H4 (cell line): ENCODE results near the gene ABCD1. TPM values are rescaled to one million over a fixed set of nuclear protein-coding genes. Genes with fewer than 3 reads are reported as not detected.
"Not testable (repeated sequence)": the region's sequence is repeated elsewhere in the genome, so short reads cannot be mapped to it uniquely, and the experiment has no call there.

Experiments used
- DNase-seq: peaks from one replicate; pipeline ENCODE4 v3.0.0-alpha.2; 2015; ENCODE audit warnings: low spot score
- total RNA-seq: library from RNA; depleted of rRNA; stranded (reverse); fragments of >200 nt; shearing (Covaris generic); gene quantifications from 2 replicates; pipeline ENCODE4 v1.2.3, GENCODE V29; 2014

ABCD1 gene
- total RNA-seq, 1 experiment from 2014 or later = 8.6 TPM

DNA sequence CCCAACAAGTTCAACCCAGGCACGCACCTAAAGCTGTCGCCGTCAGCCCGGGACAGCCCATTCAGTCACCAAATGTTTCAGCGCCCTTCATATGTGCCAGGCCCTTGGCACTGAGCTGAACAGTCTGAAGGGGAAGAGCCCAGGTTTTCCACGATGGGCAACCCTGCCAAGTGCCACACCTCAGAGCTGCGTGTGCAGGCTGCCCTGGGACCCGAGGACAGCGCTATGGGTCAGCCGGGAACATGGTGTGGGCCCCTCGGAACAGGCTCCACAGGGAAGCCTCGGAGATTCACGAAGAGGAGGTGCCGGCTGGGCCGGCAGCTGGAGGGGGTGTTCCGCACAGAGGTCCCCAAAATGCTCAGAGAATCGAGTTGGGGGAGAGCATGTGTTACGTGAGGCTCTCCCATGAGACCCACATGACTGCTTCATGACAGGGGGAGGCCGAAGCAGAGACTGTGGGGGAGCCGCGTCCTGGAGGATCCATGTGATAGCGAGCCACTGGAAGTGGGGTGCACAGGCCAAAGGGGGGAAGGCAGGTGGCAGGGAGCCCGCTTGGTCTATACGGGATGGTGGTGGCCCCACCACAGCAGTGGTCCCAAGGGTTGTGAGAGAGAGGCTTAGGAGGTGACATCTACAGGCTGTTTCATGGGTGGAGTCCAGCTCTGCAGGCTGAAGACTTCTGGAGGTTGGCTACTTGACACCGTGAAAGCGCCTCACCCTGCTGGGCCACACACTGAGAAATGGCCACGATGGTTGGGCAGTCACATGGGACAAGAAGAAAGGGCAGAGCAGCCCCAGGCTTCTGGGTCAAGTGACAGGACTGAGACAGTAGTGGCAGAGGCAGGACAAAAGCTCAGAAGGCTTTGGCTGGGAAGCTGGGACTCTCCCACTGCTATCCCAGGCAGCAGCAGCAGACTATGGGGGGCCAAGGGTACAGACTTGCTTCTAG is 14.7 kb upstream of the ABCD1 start:
- no peak for DNase-seq

DNA sequence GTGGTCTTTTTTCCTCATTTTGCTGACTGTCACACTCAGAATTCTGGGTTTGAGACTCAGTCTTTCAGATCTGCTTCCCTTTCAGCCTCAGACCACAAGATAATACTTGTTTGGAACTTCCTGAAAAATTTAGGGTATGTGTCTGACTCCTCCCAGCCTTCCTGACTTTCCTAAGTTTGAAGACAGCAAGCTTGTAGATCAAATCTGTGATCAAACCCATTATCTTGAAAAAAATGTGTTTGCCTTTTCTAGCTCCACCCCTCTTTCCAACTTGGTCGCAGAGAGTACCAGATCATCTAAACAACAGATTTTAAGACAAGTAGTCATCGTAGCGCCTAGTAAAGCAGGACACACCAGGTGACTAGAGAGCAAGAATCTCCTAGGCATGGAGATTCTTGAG is 10.4 kb upstream of the ABCD1 start:
- DNase-seq = no peak

DNA sequence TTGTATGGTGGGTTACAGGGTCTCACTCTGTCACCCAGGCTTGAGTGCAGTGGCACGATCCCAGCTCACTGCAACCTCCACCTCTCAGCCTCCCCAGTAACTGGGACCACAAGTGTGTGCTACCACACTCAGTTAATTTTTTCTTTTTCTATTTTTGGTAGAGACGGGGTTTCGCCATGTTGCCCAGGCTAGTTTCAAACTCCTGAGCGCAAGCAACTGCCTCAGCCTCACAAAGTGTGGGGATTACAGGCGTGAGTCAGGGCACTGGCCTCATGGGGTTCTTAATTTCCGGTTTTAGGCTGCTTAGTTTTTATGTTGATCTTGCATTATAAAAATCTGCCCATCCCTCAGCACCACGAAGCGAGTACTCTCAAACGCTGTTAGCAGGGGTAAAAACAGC is 7.2 kb upstream of the ABCD1 start:
- DNase-seq = no peak

DNA sequence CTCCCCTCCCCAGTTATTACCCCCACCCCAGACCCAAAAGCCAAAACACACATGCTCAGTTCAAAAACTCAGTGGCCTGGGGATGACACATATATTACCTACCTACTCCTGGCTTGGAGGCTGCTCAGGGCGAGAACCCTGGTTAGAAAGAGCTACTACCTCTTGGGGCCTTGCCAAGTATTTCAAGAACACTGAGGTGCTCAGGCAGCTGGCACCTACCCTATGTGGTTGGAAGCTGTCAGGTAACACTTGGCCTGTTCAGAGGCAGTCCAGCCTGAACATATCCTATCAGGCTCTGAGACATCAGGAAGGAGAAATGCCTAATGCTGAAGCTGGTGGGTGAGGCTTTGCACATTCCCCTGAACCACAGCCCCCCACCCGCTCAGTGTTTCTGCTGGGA is 5.4 kb upstream of the ABCD1 start:
- no peak for DNase-seq

DNA sequence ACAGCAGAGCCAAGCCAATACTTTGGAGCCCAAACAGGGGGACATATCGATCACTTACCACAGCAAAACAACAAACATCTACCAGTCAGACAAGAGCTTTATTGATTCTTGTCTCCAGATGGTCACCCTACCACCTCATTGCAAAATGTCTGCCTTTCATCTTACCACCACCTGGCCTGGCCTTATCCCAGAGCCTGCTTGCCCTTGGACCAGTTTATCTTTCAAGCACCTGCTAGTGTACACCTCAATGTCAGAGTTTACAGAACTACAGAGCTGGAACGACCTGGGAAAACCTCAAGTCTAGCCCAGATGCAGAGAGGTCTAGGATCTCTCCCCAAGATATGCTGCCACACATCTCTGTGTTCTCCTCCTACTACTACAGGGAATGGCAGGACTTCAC is 5.0 kb upstream of the ABCD1 start:
- DNase-seq = no peak

DNA sequence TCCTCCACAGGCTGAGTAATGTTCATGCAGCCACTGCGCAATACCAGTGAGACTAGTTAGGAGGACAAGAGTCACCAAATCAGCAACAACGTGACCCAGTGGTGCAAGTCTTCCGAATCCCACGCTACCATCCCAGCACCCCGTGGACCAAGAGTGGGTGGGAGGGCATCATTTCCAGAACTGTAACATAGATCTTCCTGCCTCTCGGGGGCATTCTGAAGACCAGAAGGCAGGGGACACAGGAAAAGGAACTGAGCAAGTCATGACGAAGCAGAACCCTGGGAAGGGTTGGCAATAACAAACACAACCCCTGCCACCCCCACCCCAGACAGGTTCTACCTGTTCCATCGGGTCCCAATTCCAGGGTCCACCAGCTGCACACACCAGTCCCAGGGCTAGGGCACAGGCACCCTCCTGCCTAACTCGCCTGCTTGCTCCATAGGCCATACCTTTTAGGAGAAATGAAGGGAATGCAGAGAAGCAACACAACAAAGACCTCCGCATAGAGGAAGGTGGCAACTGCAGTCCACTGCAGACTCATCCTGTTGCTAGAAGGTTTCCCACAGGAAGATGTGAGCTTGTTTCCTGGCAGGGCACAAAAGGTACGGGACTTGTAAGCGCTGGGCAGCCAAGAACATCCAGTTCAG is 1.8 kb upstream of the ABCD1 start:
- no peak for DNase-seq

DNA sequence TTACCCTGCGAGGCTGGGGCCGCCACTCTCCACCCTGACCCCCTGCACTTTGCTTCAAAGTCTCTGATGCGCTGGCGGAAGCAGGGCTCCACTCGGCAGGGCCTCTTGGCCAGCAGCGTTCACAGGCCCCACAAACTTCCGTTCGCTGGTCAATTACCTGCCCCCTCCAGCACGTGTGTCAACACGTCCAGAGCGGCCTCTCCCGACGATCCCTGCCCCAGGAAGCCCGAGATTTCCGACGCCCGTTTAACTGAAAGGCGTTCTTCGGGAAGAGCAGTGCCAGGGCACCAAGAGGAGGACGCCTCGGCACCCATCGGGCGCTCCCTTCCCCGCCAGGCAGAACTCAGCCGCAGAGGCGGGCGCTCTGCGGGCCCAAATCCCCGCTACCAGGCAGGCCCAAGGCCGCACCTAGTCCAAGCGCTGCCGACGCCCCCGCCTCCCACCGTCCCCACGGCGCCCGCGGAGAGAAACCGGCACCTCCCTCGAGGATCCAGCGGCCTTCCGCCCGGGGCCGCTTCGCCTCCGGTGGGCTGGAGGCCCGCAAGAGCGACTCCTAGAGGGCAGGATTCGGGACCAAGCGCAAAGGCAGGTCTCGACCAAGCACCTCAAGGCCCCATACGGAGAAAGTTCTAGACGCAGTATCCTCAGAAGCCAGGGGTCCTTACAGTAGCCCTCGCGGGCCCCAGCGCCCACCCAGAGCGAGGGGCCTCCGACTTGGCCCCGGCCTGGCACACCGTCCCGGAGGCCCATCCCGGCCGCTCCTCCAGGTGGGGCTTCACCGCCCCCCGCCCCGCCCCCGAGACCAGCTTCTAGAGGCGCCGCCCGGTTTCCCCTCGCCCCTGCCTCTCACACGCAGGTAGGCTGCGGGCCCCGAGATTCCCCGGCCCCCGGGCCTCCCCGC is 1.1 kb upstream of the ABCD1 start:
- DNase-seq = peak; percentile 37

DNA sequence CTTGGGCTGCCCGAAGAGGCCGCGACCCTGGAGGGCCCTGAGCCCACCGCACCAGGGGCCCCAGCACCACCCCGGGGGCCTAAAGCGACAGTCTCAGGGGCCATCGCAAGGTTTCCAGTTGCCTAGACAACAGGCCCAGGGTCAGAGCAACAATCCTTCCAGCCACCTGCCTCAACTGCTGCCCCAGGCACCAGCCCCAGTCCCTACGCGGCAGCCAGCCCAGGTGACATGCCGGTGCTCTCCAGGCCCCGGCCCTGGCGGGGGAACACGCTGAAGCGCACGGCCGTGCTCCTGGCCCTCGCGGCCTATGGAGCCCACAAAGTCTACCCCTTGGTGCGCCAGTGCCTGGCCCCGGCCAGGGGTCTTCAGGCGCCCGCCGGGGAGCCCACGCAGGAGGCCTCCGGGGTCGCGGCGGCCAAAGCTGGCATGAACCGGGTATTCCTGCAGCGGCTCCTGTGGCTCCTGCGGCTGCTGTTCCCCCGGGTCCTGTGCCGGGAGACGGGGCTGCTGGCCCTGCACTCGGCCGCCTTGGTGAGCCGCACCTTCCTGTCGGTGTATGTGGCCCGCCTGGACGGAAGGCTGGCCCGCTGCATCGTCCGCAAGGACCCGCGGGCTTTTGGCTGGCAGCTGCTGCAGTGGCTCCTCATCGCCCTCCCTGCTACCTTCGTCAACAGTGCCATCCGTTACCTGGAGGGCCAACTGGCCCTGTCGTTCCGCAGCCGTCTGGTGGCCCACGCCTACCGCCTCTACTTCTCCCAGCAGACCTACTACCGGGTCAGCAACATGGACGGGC is 579 bp downstream of the ABCD1 start:
- no peak for DNase-seq

DNA sequence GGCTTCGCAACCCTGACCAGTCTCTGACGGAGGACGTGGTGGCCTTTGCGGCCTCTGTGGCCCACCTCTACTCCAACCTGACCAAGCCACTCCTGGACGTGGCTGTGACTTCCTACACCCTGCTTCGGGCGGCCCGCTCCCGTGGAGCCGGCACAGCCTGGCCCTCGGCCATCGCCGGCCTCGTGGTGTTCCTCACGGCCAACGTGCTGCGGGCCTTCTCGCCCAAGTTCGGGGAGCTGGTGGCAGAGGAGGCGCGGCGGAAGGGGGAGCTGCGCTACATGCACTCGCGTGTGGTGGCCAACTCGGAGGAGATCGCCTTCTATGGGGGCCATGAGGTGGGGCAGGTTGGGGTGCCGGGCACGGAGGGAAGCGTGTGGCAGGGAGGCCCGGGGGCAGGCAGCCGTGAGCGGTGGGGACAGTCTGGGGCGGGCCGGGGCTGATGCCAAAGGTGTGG is 1.2 kb downstream of the ABCD1 start:
- DNase-seq = no peak

DNA sequence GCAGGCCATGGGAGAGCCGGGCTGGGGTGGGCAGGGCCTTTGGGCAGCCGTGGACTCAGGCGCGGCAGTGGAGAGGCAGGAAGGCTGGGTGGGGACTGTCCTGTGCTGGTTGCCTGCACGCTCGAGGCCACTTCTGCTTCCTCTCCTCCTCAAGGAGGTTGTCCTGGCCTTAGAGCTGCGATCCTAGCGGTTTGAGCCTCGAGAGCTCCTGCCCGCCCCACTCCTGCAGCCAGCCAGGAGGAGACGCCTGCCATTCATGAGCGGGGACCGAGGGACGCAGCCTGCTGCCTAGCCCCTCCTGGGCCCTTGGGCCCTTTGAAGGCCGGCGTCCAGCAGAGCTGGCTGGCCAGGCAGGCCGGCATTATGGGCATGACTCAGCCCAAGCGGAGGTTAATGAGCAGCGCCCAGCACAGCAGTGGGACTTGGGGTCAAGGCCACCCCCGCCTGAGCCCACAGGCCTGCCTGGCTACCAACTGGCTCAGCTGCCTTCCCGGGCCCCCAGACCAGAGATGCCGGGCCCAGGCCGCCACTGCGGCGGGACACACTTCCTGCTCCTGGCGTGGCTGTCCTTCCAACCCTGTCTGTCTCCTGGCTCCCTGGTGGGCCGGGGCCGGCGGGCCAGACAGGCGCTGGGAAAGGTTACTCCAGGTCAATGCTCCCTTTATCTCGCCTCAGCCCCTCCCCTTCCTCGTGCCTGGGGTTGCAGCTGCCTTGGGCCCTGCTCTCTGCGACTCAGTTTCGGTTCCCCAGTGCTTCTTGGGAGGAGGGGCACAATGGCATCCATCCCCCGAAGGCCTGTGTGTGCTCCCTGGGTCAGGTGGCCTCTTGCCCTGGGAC is 1.8 kb downstream of the ABCD1 start:
- DNase-seq = peak; percentile 68

DNA sequence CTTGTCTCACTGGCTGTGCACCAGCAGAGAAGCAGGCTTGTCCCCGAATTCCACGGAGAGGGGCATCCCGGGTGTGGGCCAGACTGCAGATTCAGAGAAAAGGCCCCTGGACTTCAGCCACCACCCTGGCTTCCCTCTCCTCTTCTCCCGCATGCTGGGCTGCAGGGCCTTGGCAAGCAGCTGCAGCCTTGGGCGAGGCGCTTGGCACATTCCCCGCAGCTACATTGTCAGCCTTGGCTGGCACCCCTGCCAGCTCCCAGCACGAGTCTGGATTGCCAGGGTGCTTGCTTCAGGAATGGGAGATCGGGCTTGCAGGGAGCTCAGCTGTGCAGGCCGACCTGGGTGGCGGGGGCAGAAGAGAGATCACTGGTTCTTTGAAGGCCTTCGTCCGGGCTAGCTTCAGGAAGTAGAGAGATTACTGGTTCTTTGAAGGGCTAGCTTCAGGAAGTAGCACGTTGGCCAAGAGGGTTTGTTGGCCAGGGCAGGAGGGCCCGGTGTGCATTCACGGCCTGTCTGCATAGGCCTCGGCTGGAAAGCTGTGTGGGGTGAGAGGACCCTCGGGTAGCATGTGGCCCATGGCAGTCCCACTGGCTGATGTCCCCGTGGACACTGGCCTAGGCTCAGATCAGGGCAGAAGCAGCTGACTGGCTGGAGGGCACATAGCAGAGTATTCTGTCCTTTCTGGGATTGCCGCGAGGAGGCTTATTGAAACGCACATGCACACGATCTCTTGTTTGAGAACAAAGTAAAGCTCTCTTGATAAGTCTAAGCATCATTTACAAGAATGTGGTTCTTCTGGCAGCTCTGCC is 2.7 kb downstream of the ABCD1 start:
- peak; percentile 16 for DNase-seq

DNA sequence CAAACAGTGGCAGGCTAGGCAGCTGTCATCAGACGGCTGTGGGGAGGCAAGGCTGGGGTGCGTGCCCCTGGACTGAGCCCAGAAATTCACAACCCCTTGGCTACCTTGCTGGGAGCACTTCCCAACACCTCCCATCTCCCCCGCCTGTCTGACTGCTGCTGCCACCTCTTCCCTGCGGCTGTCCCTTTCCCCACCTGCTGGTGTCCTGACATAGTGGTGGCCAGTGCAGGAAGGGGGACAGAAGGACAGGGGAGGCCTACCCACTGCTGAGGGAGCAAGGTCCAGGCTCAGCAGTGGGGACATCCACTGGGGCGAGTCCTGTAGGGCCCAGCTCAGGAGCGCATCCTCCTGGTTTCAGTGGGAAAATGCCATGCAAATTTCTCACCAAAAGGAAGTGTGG is 3.4 kb downstream of the ABCD1 start:
- DNase-seq = no peak

DNA sequence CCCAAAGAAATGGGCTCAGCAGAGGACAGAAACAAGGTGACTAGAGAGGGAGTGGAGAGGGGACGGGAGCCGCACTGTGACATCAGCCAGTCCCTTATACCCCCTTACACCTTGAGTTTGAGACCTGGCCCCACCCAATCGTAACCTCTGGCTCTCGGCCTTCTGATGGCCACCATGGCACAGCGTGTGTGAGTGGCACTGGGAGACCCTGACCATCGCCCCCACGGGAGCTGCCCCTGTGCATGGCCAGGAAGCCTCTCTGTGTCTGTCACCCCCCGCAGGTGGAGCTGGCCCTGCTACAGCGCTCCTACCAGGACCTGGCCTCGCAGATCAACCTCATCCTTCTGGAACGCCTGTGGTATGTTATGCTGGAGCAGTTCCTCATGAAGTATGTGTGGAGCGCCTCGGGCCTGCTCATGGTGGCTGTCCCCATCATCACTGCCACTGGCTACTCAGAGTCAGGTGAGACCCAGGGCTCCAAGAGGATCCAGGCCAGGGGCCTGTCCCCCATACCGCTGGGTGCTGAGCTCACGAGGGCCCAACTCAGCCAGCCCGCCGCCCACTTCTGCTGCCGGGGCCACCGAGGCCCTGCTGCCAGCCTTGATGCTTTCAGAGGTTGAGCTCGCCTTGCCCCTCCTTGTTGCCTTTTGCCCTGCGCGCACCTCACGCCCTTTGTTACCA is 4.4 kb downstream of the ABCD1 start:
- no peak for DNase-seq

DNA sequence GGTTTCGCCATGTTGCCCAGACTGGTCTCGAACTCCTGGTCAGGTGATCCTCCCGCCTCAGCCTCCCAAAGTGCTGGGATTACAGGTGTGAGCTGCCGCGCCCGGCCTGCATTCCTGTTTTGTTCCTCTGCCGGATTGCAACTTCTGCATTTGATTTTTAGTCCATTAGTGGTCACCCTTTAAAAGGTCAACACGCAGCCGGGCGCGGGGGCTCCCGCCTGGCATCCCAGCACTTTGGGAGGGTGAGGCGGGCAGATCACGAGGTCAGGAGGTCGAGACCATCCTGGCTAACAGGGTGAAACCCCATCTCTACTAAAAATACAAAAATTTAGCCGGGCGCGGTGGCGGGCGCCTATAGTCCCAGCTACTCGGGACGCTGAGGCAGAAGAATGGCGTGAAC is 5.5 kb downstream of the ABCD1 start:
- not testable (repeated sequence) for DNase-seq

DNA sequence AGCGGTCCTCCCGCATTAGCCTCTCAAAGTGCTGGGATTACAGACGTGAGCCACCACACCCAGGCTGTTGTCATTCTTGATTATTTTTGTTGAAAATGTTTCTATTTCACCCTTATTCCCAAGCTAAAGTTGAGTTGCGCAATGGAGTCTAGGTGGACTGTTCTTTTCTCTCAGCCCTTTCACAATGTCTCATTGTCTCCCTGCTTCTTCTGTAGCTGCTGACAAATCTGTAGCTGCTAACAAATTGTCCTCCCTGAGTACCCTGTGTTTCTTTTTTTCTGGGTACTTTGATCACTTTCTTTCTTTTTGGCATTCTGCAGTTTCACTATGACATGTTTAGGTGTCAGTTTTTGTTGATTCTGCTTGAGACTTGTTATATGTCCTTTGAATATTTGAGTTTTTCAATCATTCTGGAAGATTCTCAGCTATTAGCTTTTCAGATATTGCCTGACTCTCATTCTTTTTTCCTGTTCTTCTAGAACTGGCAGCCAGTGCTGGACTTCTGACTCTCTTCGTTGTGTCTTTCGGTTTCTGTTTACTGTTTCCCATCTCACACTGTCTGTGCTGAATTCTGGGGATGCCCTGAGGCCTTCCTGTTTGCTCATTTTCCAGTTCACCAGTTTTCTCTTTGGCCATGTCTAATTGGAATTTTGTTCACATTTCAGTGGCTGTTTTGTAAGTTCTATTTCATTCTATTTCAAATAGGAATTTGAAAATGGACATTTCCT is 6.6 kb downstream of the ABCD1 start:
- DNase-seq = no peak

DNA sequence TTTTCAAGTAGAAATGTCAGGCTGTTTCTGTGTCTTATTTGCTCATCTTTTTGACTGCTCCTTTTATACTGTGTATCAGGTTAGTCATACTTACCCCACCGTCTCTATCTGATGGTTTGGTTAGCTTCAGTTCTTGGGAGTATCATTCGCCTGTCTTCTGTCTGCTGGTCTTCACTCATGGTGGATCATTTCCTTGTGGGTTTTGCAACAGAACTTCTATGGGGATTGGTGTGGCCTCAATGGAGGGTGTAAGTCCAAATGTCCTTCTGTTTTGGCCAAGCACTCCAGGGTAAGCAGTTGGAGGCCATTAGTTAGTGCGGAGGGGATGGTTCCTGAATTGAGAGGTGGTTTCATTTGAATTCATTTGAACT is 7.2 kb downstream of the ABCD1 start:
- no peak for DNase-seq

DNA sequence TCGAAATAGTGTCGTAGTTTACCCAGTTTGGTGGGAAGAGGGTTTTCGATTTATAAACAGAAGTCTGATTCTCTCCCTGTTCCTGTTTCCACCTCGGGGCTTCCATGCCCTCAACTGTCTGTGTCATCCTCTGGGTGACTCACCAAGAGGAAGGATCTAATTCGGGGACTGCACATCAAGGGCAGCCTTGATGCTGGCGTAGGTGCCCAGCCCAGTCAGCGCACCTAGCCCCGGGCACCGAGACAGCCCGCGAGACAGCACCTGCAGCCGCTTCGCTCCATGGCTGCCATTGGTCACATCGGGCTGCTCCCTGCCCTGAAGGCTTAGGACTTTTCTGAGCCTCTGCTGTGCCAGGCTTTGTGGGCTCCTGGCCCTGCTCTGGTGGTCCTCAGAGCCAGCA is 7.7 kb downstream of the ABCD1 start:
- DNase-seq = no peak

DNA sequence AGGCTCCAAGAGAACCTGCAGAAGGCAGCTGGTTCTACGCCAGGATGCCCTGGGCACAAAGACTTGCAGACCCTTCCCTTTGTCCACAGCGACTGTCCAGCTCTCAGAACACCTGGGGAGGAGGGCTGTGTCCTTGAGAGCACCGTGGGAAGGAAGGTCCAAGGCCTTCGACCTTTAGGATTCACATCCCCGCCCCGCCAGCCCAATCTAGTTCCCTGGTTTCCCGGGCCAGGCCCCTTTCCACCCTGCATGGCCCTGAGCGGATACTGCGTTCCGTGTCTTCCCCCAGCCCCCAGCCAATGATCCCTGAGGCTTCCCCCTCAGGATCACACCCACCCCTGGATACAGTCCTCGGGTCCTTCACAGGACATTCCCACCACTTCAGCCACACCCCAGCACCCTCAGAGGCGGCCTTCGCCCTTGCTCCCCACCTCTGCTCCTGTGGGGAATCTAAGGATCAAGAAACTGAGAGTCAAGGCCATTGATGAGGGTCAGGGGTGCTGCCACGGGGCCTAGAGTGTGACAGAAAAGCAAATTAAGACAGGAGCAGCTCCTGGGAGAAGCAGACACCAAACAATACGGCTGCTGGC is 9.1 kb downstream of the ABCD1 start:
- no peak for DNase-seq
